H1 (cell line): ENCODE results near the gene SEC11A. TPM values are rescaled to one million over a fixed set of nuclear protein-coding genes. Genes with fewer than 3 reads are reported as not detected.

Experiments used
- ASH2L ChIP-seq: fragments of 200-600, 300-600 bp; sonication (generic); IDR thresholded peaks from one replicate; pipeline ENCODE4 v1.7.1; 2017; ENCODE audit warnings: low read length
- CBX5 ChIP-seq: fragments of 300-800, 300-1000 bp; sonication (generic); IDR thresholded peaks from 2 replicates; pipeline ENCODE4 v1.7.1; 2016; ENCODE audit warnings: antibody characterized with exemption, low read length, low read depth
- CHD1 ChIP-seq: IDR thresholded peaks from 2 replicates; pipeline ENCODE4 v1.6.1; 2012; ENCODE audit warnings: low read depth, low read length, improper control_type of control experiment
- CREB1 ChIP-seq: IDR thresholded peaks from 2 replicates; pipeline ENCODE4 v1.6.1; 2012; ENCODE audit warnings: inconsistent platforms
- EGR1 ChIP-seq: IDR thresholded peaks from 2 replicates; pipeline ENCODE4 v1.6.1; 2011; ENCODE audit warnings: low read depth, low read length, borderline replicate concordance
- HDAC6 ChIP-seq: IDR thresholded peaks from one replicate; pipeline ENCODE4 v1.7.1; 2012; ENCODE audit warnings: low read depth, mild to moderate bottlenecking, inconsistent platforms, low read length, moderate library complexity
- JUN ChIP-seq: IDR thresholded peaks from 2 replicates; pipeline ENCODE4 v1.6.1; 2011; ENCODE audit warnings: low read depth, mild to moderate bottlenecking, improper control_type of control experiment, low read length
- KDM1A ChIP-seq: fragments of 200-600, 300-600 bp; sonication (generic); IDR thresholded peaks from 2 replicates; pipeline ENCODE4 v1.7.1; 2016; ENCODE audit warnings: mild to moderate bottlenecking, low read length, borderline replicate concordance
- KDM5A ChIP-seq: fragments of 200-600 bp; IDR thresholded peaks from 2 replicates; pipeline ENCODE4 v1.7.1; 2012; ENCODE audit warnings: mild to moderate bottlenecking, low read length, inconsistent platforms, mixed read lengths
- POLR2A ChIP-seq, 2 experiments: IDR thresholded peaks; 1 replicate in 1 of 2; 2 replicates in 1 of 2; pipeline ENCODE4 v1.6.1; 2011; ENCODE audit warnings: low read depth in 2 of 2, low read length in 2 of 2, mild to moderate bottlenecking in 2 of 2; ENCODE audit errors: control extremely low read depth in 1 of 2
- RBBP5 ChIP-seq: IDR thresholded peaks from 2 replicates; pipeline ENCODE4 v1.7.1; 2012; ENCODE audit warnings: low read depth, mild to moderate bottlenecking, inconsistent platforms, low read length, moderate library complexity, borderline replicate concordance
- RFX5 ChIP-seq: IDR thresholded peaks from 2 replicates; pipeline ENCODE4 v1.6.1; 2011; ENCODE audit warnings: low read depth, low read length, improper control_type of control experiment, borderline replicate concordance
- RXRA ChIP-seq: IDR thresholded peaks from 2 replicates; pipeline ENCODE4 v1.6.1; 2011; ENCODE audit warnings: low read depth, mild to moderate bottlenecking, low read length, moderate library complexity; ENCODE audit not compliant: insufficient read depth
- SIN3A ChIP-seq, 2 experiments: IDR thresholded peaks in 1 of 2; conservative IDR thresholded peaks in 1 of 2; 2 replicates each; pipeline ENCODE4 v1.6.1; 2011 to 2012; ENCODE audit warnings: low read length in 2 of 2, improper control_type of control experiment in 1 of 2, low read depth in 1 of 2, mild to moderate bottlenecking in 1 of 2
- SP1 ChIP-seq: IDR thresholded peaks from 2 replicates; pipeline ENCODE4 v1.6.1; 2011; ENCODE audit warnings: low read depth, low read length
- SP2 ChIP-seq: IDR thresholded peaks from 2 replicates; pipeline ENCODE4 v1.6.1; 2012; ENCODE audit warnings: mild to moderate bottlenecking, low read length, inconsistent platforms
- TCF12 ChIP-seq: IDR thresholded peaks from 2 replicates; pipeline ENCODE4 v1.6.1; 2011; ENCODE audit warnings: low read depth, mild to moderate bottlenecking, low read length
- YY1 ChIP-seq: IDR thresholded peaks from 2 replicates; pipeline ENCODE4 v1.6.1; 2011; ENCODE audit warnings: low read depth, mild to moderate bottlenecking, low read length
- polyA plus RNA-seq, 7 experiments: library from polyadenylated mRNA; depleted of rRNA in 3 of 7; stranded (reverse) in 5 of 7; unstranded in 2 of 7; fragments of >200 nt in 5 of 7; fragments of 200-250 nt in 2 of 7; gene quantifications; 1 replicate in 5 of 7; 2 replicates in 1 of 7; 4 replicates in 1 of 7; pipeline versions ENCODE4 v1.2.1 to v1.2.3, GENCODE V29; 2011 to 2013; ENCODE audit warnings: missing spikeins in 2 of 7, mixed read lengths in 2 of 7
- total RNA-seq: library from RNA; stranded (reverse); fragmentation: NEBNext Ultra II Directional; extraction: Animal tissue kit (Norgen Biotek cat#: 25700); gene quantifications from 2 replicates; pipeline ENCODE4 v1.2.1, GENCODE V29; 2021
- TF ChIP-seq, protein P1 (sequence below): IDR thresholded peaks from 2 replicates; pipeline ENCODE4 v1.6.1; 2012; ENCODE audit warnings: low read length, inconsistent platforms
- TF ChIP-seq, protein P2 (sequence below): IDR thresholded peaks from 2 replicates; pipeline ENCODE4 v1.6.1; 2011; ENCODE audit warnings: low read depth, mild to moderate bottlenecking, low read length; ENCODE audit not compliant: insufficient read depth
- TF ChIP-seq, protein P3 (sequence below): IDR thresholded peaks from 2 replicates; pipeline ENCODE4 v1.6.1; 2011; ENCODE audit warnings: low read length, improper control_type of control experiment

SEC11A gene
- total and polyA plus RNA-seq, 2 of the 8 experiments (the other 6 are each of a cell fraction or from before 2014, with no cell fraction given) = 268 to 316 TPM

DNA sequence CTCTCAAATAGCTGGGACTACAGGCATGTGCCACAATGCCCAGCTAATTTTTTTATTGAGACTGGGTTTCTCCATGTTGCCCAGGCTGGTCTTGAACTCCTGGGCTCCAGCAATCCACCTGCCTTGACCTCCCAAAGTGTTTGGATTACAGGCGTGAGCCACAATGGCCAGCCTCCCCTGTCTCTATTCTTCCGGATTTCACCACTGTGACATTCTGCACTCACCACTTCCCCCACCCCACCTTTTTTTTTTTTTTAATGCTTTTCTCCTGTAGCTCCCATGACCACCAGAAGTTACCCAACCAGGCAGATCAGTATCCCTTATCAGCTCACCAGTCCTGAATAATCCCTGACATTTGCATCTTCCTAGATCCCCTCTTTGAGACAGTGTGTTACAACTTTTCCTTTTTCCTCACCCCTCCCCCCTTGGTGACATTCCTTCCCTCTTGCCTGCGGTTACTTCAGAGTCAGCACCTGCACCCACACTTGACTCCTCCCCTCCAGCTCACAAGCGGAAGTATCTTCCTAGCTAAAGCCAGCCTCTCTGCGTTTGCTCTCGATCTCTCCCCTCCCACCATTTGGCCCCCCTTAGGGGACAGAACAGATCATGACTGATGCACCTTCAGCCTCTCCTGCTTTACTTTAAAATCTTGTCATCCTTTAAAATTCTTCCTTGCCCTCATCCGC is 19.0 kb upstream of the SEC11A start (continued):
- TF ChIP-seq KDM1A = no peak
- no peak for TF ChIP-seq RFX5
- TF ChIP-seq RBBP5 = peak; percentile 96
- no peak for TF ChIP-seq HDAC6
- TF ChIP-seq, protein P1, sequence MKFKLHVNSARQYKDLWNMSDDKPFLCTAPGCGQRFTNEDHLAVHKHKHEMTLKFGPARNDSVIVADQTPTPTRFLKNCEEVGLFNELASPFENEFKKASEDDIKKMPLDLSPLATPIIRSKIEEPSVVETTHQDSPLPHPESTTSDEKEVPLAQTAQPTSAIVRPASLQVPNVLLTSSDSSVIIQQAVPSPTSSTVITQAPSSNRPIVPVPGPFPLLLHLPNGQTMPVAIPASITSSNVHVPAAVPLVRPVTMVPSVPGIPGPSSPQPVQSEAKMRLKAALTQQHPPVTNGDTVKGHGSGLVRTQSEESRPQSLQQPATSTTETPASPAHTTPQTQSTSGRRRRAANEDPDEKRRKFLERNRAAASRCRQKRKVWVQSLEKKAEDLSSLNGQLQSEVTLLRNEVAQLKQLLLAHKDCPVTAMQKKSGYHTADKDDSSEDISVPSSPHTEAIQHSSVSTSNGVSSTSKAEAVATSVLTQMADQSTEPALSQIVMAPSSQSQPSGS = no peak
- TF ChIP-seq, protein P2, sequence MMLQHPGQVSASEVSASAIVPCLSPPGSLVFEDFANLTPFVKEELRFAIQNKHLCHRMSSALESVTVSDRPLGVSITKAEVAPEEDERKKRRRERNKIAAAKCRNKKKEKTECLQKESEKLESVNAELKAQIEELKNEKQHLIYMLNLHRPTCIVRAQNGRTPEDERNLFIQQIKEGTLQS = no peak
- no peak for TF ChIP-seq CBX5
- no peak for TF ChIP-seq SP2
- TF ChIP-seq ASH2L = peak; percentile 98
- no peak for TF ChIP-seq CHD1
- 0 out of 4 replicates have a peak, but pooled peaks of 1 of the 2 experiments have one; percentile 61 for TF ChIP-seq SIN3A (conservative IDR thresholded peaks at IDR 0.05 in 1 of 2, IDR thresholded peaks at IDR 0.05 in 1 of 2; ENCODE audit: low read depth in 1 of 2, low read length in 2 of 2)
- TF ChIP-seq, protein P3, sequence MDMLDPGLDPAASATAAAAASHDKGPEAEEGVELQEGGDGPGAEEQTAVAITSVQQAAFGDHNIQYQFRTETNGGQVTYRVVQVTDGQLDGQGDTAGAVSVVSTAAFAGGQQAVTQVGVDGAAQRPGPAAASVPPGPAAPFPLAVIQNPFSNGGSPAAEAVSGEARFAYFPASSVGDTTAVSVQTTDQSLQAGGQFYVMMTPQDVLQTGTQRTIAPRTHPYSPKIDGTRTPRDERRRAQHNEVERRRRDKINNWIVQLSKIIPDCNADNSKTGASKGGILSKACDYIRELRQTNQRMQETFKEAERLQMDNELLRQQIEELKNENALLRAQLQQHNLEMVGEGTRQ = no peak
- TF ChIP-seq EGR1 = no peak
- TF ChIP-seq RXRA = no peak
- TF ChIP-seq TCF12 = peak; percentile 95
- no peak for TF ChIP-seq KDM5A
- no peak for TF ChIP-seq POLR2A (IDR thresholded peaks at IDR 0.05; ENCODE audit: control extremely low read depth in 1 of 2, low read depth in 2 of 2, low read length in 2 of 2)
- 0 out of 2 replicates have a peak, but pooled peaks have one; percentile 28 for TF ChIP-seq CREB1
- peak; percentile 30; the same call in 1 of the 2 replicates for TF ChIP-seq YY1
- no peak for TF ChIP-seq JUN
- TF ChIP-seq SP1 = peak; percentile 87
- TF ChIP-seq, all 59 proteins: peak for 12
